Smooth muscle cell (in vitro differentiated cells): ENCODE measurements around the gene PIK3CD. TPM values are rescaled to one million over a fixed set of nuclear protein-coding genes. Genes with fewer than 3 reads are reported as not detected.

Experiments used
- DNase-seq: peaks from one replicate; lab custom pipeline; 2025; ENCODE audit not compliant: unreplicated experiment; lab: John Stamatoyannopoulos, UW
- H2AFZ ChIP-seq: fragments of 200-600 bp; sonication (generic); 2 replicates; pipeline ENCODE4 v1.6.0; 2016; ENCODE audit warnings: antibody characterized with exemption, low read depth, mild to moderate bottlenecking
- H3F3A ChIP-seq: fragments of 200-600 bp; sonication (generic); 2 replicates; pipeline ENCODE4 v1.6.0; 2017; ENCODE audit warnings: antibody characterized with exemption, low read depth
- H3K27ac ChIP-seq: fragments of 200-600 bp; sonication (generic); 2 replicates; pipeline ENCODE4 v1.5.1; 2016; ENCODE audit warnings: low read depth, mild to moderate bottlenecking
- H3K27me3 ChIP-seq: fragments of 200-600 bp; sonication (generic); 2 replicates; pipeline ENCODE4 v1.6.1; 2016; ENCODE audit warnings: low read depth, mild to moderate bottlenecking
- H3K36me3 ChIP-seq: fragments of 200-600 bp; sonication (generic); 2 replicates; pipeline ENCODE4 v1.5.1; 2016; ENCODE audit warnings: low read depth
- H3K4me1 ChIP-seq: fragments of 200-600 bp; sonication (generic); 2 replicates; pipeline ENCODE4 v1.5.1; 2016; ENCODE audit warnings: low read depth
- H3K4me2 ChIP-seq: fragments of 200-600 bp; sonication (generic); 2 replicates; pipeline ENCODE4 v1.6.0; 2016; ENCODE audit warnings: mild to moderate bottlenecking
- H3K4me3 ChIP-seq: fragments of 200-600 bp; sonication (generic); 2 replicates; pipeline ENCODE4 v1.5.1; 2016; ENCODE audit warnings: mild to moderate bottlenecking
- H3K79me2 ChIP-seq: fragments of 200-600 bp; sonication (generic); 2 replicates; pipeline ENCODE4 v1.6.0; 2016; ENCODE audit warnings: low read depth, mild to moderate bottlenecking
- H3K9ac ChIP-seq: fragments of 200-600 bp; sonication (generic); 2 replicates; pipeline ENCODE4 v1.6.0; 2016; ENCODE audit warnings: low read depth
- H3K9me3 ChIP-seq: fragments of 200-600 bp; sonication (generic); replicated peaks from 2 replicates; pipeline ENCODE4 v1.5.1; 2016; ENCODE audit warnings: low read depth
- H4K20me1 ChIP-seq: fragments of 200-600 bp; sonication (generic); 2 replicates; pipeline ENCODE4 v1.6.0; 2016; ENCODE audit warnings: low read depth
- CTCF ChIP-seq: fragments of 200-600 bp; sonication (generic); IDR thresholded peaks from 2 replicates; pipeline ENCODE4 v1.5.1; 2017; ENCODE audit warnings: borderline replicate concordance, mild to moderate bottlenecking, antibody characterized with exemption; ENCODE audit not compliant: insufficient read depth, poor library complexity, severe bottlenecking
- WGBS: methylation state at CpG from one replicate; pipeline ENCODE4 v1.1.7; 2016; ENCODE audit warnings: low lambda C conversion rate; 5-methylcytosine and 5-hydroxymethylcytosine counted together
- polyA plus RNA-seq: library from polyadenylated mRNA; unstranded; fragments of >200 nt; fragmentation: Nextera tagmentation; extraction: Ambion mirVana; gene quantifications from 2 replicates; pipeline ENCODE4 v1.2.1, GENCODE V29; 2016
- total RNA-seq: library from RNA; depleted of rRNA; stranded (reverse); fragments of >200 nt; gene quantifications from 2 replicates; pipeline ENCODE4 v1.2.3, GENCODE V29; 2014

PIK3CD gene
- total and polyA plus RNA-seq, 2 experiments from 2014 or later, result 3.9 to 4.1 TPM

GRCh38 chr1:9696793-9697192, 45.3 kb downstream of the PIK3CD start:
- Histone ChIP-seq H3K9me3 (no peaks in the 10 kb centered on the region), H3K36me3 (no peaks in the 10 kb centered on the region)
- WGBS, result 100% methylated on average over 2 of the region's 2 CpGs

GRCh38 chr1:9699361-9699760, 47.8 kb downstream of the PIK3CD start:
- Histone ChIP-seq H2AFZ (no peak overlapping the region), H3K4me1 (no peaks in the 10 kb centered on the region), H3F3A (peaks cover 5% of the 10 kb centered on the region), H3K4me2 (peak overlapping the region; percentile 58), H3K27me3 (no peaks in the 10 kb centered on the region), H3K9ac (peak overlapping the region; percentile 67), H3K4me3 (no peak overlapping the region), H4K20me1 (no peaks in the 10 kb centered on the region), H3K79me2 (no peaks in the 10 kb centered on the region), H3K27ac (peak overlapping the region; percentile 93), H3K9me3 (no peaks in the 10 kb centered on the region), H3K36me3 (no peaks in the 10 kb centered on the region)
- DNase-seq, result no peak
- no peak for TF ChIP-seq CTCF
- WGBS, result 87% methylated on average over 7 of the region's 7 CpGs

More at GRCh38 chr1:9696793-9697192, 45.3 kb downstream of the PIK3CD start:
- Histone ChIP-seq H4K20me1 (no peaks in the 10 kb centered on the region), H3F3A (peaks cover 5% of the 10 kb centered on the region), H3K27ac (no peak overlapping the region), H2AFZ (no peak overlapping the region), H3K4me3 (no peak overlapping the region), H3K79me2 (no peaks in the 10 kb centered on the region), H3K4me1 (no peaks in the 10 kb centered on the region), H3K27me3 (no peaks in the 10 kb centered on the region), H3K4me2 (no peak overlapping the region), H3K9ac (no peak overlapping the region)
- TF ChIP-seq CTCF, result no peak
- DNase-seq, result no peak

GRCh38 chr1:9700340-9700739, 48.8 kb downstream of the PIK3CD start:
- H3K9me3 ChIP-seq, result no peaks in the 10 kb centered on the region
- no peaks in the 10 kb centered on the region for H3K79me2 ChIP-seq
- H3K36me3 ChIP-seq, result no peaks in the 10 kb centered on the region
- H3K27me3 ChIP-seq, result no peaks in the 10 kb centered on the region
- peak overlapping the region; percentile 58 for H3K4me2 ChIP-seq
- H3K27ac ChIP-seq, result peak overlapping the region; percentile 93
- no peak for DNase-seq
- H4K20me1 ChIP-seq, result no peaks in the 10 kb centered on the region
- H3K9ac ChIP-seq, result peak overlapping the region; percentile 67
- no peaks in the 10 kb centered on the region for H3K4me1 ChIP-seq
- H3K4me3 ChIP-seq, result no peak overlapping the region
- H3F3A ChIP-seq, result peaks cover 5% of the 10 kb centered on the region
- whole genome bisulfite sequencing, result 33% methylated on average over 12 of the region's 12 CpGs
- no peak for TF ChIP-seq CTCF
- H2AFZ ChIP-seq, result no peak overlapping the region

GRCh38 chr1:9701665-9702064, 50.1 kb downstream of the PIK3CD start:
- TF ChIP-seq CTCF, result no peak
- Histone ChIP-seq H3K27ac (no peak overlapping the region), H3K4me3 (no peak overlapping the region), H3K9me3 (no peaks in the 10 kb centered on the region), H3K9ac (no peak overlapping the region), H3K36me3 (no peaks in the 10 kb centered on the region), H4K20me1 (no peaks in the 10 kb centered on the region), H3K27me3 (no peaks in the 10 kb centered on the region), H2AFZ (no peak overlapping the region), H3K79me2 (no peaks in the 10 kb centered on the region), H3K4me2 (no peak overlapping the region), H3F3A (peaks cover 5% of the 10 kb centered on the region), H3K4me1 (no peaks in the 10 kb centered on the region)
- no peak for DNase-seq
- 94% methylated on average over 4 of the region's 4 CpGs for WGBS
